ENCODE data around the gene BPNT1. TPM values are rescaled to one million over a fixed set of nuclear protein-coding genes. Genes with fewer than 3 reads are reported as not detected.

Gene BPNT1
- total RNA-seq, 1 experiment from 2014 or later, result 49.7 TPM

DNA sequence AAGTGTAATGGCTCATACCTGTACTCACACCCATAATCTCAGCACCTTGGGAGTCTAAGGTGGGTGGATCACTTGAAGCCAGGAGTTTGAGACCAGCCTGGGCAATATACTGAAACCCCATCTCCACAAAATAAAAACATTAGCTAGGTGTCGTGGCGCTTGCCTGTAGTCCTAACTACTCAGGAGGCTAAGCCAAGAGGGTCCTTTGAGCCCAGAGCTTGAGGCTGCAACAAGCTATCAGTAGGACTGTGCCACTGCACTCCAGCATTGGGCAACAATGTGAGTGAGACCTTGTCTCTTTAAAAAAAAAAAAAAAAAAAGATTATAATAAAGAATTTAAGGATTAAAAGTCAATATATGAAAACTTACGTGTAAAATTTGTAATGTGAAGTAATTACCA, 11.7 kb downstream of the BPNT1 start:
- no peak overlapping the region for H3K4me3 ChIP-seq (ENCODE audit: low read length)
- peaks cover 8% of the 10 kb centered on the region for H3F3A ChIP-seq (ENCODE audit: low read length, unreplicated experiment)
- BruUV-seq (replicated peaks), result no TSS peak
- POLR2A ChIA-PET (ENCODE audit: unreplicated experiment), result no interaction called here
- H3K36me3 ChIP-seq (ENCODE audit: low read depth, low read length), result 0 out of 2 replicates have a peak, but pooled peaks cover 1% of the 10 kb centered on the region
- no peaks in the 10 kb centered on the region for H3K9me2 ChIP-seq (replicated peaks; ENCODE audit: low read length)
- no peak overlapping the region for H3K9ac ChIP-seq (ENCODE audit: low read length)
- no peak overlapping the region for H3K27ac ChIP-seq (ENCODE audit: low read length)
- no peaks in the 10 kb centered on the region for H3K4me1 ChIP-seq (ENCODE audit: insufficient read depth, low read length)
- no peak for DNase-seq
- no peak for ATAC-seq
- no peak overlapping the region for H3K4me2 ChIP-seq (ENCODE audit: low read length)
- H3K79me2 ChIP-seq (ENCODE audit: low read length), result peaks cover 4% of the 10 kb centered on the region; the same call in 1 of the 2 replicates
- no peaks in the 10 kb centered on the region for H3K9me3 ChIP-seq (ENCODE audit: low read length)
- H4K20me1 ChIP-seq (ENCODE audit: low read length), result no peaks in the 10 kb centered on the region
- H3K27me3 ChIP-seq (ENCODE audit: low read length), result no peaks in the 10 kb centered on the region
- TF ChIP-seq, protein P1, sequence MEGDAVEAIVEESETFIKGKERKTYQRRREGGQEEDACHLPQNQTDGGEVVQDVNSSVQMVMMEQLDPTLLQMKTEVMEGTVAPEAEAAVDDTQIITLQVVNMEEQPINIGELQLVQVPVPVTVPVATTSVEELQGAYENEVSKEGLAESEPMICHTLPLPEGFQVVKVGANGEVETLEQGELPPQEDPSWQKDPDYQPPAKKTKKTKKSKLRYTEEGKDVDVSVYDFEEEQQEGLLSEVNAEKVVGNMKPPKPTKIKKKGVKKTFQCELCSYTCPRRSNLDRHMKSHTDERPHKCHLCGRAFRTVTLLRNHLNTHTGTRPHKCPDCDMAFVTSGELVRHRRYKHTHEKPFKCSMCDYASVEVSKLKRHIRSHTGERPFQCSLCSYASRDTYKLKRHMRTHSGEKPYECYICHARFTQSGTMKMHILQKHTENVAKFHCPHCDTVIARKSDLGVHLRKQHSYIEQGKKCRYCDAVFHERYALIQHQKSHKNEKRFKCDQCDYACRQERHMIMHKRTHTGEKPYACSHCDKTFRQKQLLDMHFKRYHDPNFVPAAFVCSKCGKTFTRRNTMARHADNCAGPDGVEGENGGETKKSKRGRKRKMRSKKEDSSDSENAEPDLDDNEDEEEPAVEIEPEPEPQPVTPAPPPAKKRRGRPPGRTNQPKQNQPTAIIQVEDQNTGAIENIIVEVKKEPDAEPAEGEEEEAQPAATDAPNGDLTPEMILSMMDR (conservative IDR thresholded peaks at IDR 0.05; ENCODE audit: low read depth, low read length), result no peak
- TF ChIP-seq EZH2 (IDR thresholded peaks at IDR 0.05; ENCODE audit: low read length, unreplicated experiment), result no peak
- CTCF ChIA-PET, result interaction anchor here (0.6 kb wide), 1 partner anchor 86 kb away, joined by 12 read pairs; no protein-coding TSS in a partner anchor
- no peak overlapping the region for H2AFZ ChIP-seq (ENCODE audit: low read length)
- intact Hi-C loops (cut with micrococcal nuclease), result no loop called here

DNA sequence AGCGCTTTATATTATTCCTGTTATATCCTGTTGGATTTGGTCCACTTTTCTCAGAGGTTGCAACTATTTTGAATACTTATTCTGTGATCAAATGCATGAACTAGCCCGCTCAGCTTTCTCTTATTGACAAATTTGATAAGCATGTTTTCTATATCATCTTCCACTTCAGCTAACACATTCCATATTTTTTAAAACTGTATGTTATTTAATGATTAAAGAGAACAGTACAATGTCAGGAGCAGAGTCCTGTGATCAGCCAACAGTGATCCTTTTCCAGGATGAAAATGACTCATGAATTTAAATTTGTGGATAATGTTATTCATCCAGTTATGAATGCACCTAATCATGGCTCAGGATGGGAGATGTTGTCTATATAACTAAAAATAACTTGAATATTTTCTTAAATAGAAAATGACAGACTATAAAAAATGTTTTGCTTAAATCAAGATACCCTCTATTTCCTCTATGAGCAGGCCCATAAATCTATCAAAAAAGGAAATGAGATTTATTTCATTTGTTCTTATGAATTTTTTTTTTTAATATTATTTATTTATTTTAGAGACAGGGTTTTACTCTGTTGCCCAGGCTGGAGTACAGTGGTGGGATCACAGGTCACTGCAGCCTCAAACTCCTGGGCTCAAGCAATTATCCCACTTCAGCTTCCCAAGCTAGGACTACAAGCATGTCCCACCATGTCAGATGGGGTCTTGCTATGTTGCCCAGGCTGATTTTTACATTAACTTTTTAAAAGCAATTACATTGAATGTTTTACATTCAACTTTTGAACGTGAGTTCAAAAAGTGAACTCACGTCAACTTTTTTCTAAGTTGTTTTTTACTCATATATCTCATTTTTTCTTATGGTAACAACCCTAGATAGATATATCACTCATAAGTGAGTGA, 12.5 kb downstream of the BPNT1 start:
- TF ChIP-seq, protein P1 (conservative IDR thresholded peaks at IDR 0.05; ENCODE audit: low read depth, low read length), result no peak
- no peak for TF ChIP-seq EZH2phosphoT487 (IDR thresholded peaks at IDR 0.05; ENCODE audit: borderline replicate concordance, low read length)
- no peak for TF ChIP-seq EZH2 (IDR thresholded peaks at IDR 0.05; ENCODE audit: low read length, unreplicated experiment)
- intact Hi-C loops (cut with micrococcal nuclease), result no loop called here
- no peak overlapping the region for H3K9ac ChIP-seq (ENCODE audit: low read length)
- peaks cover 8% of the 10 kb centered on the region for H3F3A ChIP-seq (ENCODE audit: low read length, unreplicated experiment)
- DNase-seq (peak; percentile 33), ATAC-seq (peak; percentile 99)
- no peak overlapping the region for H3K4me2 ChIP-seq (ENCODE audit: low read length)
- H3K4me1 ChIP-seq (ENCODE audit: insufficient read depth, low read length), result no peaks in the 10 kb centered on the region
- H3K4me3 ChIP-seq (ENCODE audit: low read length), result no peak overlapping the region
- no TSS peak for BruUV-seq (replicated peaks)
- H3K27ac ChIP-seq (ENCODE audit: low read length), result peak overlapping the region; percentile 31; the same call in 1 of the 2 replicates
- H3K9me2 ChIP-seq (replicated peaks; ENCODE audit: low read length), result no peaks in the 10 kb centered on the region
- no peak overlapping the region for H2AFZ ChIP-seq (ENCODE audit: low read length)
- ChIA-PET CTCF (interaction anchor here (0.6 kb wide), 1 partner anchor 85 kb away, joined by 12 read pairs; no protein-coding TSS in a partner anchor), POLR2A (ENCODE audit: unreplicated experiment) (interaction anchor here (0.6 kb wide), 1 partner anchor 140 kb away, joined by 4 read pairs; no protein-coding TSS in a partner anchor)
- peaks cover 4% of the 10 kb centered on the region; the same call in 1 of the 2 replicates for H3K79me2 ChIP-seq (ENCODE audit: low read length)
- no peaks in the 10 kb centered on the region for H4K20me1 ChIP-seq (ENCODE audit: low read length)
- 0 out of 2 replicates have a peak, but pooled peaks cover 4% of the 10 kb centered on the region for H3K36me3 ChIP-seq (ENCODE audit: low read depth, low read length)
- no peaks in the 10 kb centered on the region for H3K9me3 ChIP-seq (ENCODE audit: low read length)
- no peaks in the 10 kb centered on the region for H3K27me3 ChIP-seq (ENCODE audit: low read length)
